Measurements from ENCODE around the gene DPEP2.
A peak's percentile ranks its signal among the peaks of the same experiment; 100 is the strongest.
"Not testable (repeated sequence)": the region's sequence is repeated elsewhere in the genome, so short reads cannot be mapped to it uniquely, and the experiment has no call there.

DPEP2 gene

GRCh38 chr16:68005786-68006286, 6.6 kb upstream of the DPEP2 start:
- DNase-seq (ENCODE audit: low spot score) = peak; percentile 83

GRCh38 chr16:68005211-68005610, 5.9 kb upstream of the DPEP2 start:
- no peak for DNase-seq (ENCODE audit: low spot score)

GRCh38 chr16:68003031-68003430, 3.7 kb upstream of the DPEP2 start:
- no peak for DNase-seq (ENCODE audit: low spot score)

GRCh38 chr16:68000450-68000849, 1.2 kb upstream of the DPEP2 start:
- peak; percentile 23 for DNase-seq (ENCODE audit: low spot score)

DNA sequence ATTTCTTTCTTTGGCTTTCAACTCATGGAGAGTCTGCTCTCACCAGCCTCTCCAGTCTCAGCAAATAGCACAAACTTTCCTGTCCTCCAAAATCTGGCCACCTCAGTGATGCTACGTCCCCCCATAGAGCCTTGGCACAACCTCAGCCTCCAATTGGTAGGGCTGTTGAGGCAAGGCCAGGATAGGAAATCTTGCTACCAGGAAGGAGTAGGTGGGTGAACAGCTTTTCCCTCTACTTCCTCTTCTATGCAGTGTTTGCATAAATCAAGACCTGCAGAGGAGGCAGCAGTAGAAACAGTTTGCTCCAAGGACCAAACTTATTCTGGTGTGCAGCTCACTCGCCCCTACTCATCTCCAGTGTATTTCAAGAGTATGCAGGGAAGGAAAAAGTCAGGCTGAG, 701 bp upstream of the DPEP2 start:
- no peak for DNase-seq (ENCODE audit: low spot score)

GRCh38 chr16:67998231-67998778, 979 bp downstream of the DPEP2 start:
- DNase-seq (ENCODE audit: low spot score) = not testable (repeated sequence)

DNA sequence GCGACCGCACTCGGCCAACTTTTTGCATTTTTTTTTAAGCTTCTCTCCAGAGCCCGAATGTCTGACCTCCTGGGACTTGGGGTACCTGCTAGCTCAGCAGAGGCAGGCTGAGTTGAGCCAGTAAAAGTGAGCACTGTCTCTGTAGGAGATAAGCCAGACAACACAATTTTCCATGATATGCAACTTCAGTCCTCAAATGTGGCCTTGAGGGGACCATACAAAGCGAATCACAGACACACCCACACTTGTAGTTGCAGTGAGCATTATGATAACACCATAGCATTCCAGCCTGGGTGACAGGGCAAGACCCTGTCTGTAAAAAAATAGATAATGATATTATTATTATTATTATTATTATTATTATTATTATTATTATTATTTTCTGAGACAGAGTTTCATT, 2.6 kb downstream of the DPEP2 start:
- DNase-seq (ENCODE audit: low spot score) = no peak

GRCh38 chr16:67995423-67995822, 3.9 kb downstream of the DPEP2 start:
- no peak for DNase-seq (ENCODE audit: low spot score)

- DNase-seq (ENCODE audit: low spot score) = not testable (repeated sequence)
Measured at GRCh38 chr16:67994040-67994408, 5.3 kb downstream of the DPEP2 start.

GRCh38 chr16:67993207-67994039, 5.9 kb downstream of the DPEP2 start:
- peak; percentile 81 for DNase-seq (ENCODE audit: low spot score)

- no peak for DNase-seq (ENCODE audit: low spot score)
Measured at GRCh38 chr16:67992661-67993206, 6.5 kb downstream of the DPEP2 start.

GRCh38 chr16:67990018-67990386, 9.3 kb downstream of the DPEP2 start:
- no peak for DNase-seq (ENCODE audit: low spot score)

DNA sequence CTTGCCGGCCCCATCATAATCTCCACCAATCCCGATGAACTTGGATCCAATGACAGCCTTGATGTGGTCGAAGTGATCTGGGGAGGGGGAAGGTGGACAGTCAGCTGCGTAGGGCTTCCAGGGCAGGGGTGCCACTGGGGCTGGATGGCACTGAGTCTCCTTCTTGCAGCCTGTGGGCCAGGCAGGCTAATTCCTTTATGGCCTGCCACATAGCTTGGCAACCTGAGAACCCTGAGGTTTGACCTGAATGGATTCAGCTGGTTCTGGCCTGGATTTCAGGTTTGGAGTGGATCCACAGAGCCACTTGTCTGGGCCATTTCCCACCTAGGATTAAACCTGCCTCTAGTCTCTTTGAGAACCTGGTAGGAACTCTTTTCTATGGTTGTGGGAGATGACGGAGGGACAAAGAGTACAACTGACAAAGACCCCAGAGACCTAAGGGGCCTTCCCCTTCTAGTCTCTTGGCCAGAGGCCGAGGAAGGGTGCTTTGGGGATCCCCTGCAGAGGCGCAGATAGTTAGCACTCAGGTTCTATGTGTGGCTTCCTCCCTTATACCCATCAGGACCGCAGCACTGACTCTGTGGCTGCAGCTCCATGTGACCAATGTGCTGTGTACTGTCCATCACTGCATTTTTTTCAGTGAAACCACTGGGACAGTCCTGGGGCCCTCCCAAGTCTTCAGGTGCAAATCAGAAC, 9.8 kb downstream of the DPEP2 start:
- no peak for DNase-seq (ENCODE audit: low spot score)

GRCh38 chr16:67988675-67989074, 10.6 kb downstream of the DPEP2 start:
- DNase-seq (ENCODE audit: low spot score) = no peak

DNA sequence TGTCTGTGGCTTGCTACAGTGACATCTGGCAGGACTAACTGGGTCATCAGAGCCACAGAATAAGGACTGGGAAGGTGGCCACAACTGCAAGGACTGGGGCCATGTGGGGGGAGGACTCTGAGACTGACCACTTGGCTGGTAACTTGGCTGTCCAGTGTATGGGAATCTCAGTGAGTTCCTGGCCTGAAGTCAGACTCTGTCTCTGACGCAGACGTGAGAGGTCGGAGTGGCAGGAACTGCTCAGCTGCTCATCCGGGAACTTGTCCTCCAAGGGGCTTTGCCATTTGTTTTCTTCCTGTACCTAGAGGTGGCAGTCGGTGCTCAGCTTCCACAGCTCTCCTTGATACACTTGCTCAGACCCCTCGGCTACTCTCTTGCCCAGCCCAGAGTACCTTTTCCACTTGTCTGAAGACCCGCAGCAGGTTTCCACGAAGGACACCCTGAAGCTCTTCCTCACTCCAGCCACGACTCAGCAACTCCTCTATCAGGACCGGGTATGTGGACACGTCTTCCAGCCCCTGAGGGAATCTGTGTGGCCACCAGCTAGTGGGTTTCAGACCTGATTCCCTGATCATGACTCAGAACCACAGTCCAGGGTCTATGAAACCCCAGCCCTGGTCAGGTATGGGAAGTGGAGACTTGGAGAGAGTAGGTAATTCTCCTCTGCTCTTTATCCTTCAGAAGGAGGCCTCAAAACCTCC, 11.7 kb downstream of the DPEP2 start:
- no peak for DNase-seq (ENCODE audit: low spot score)

DNA sequence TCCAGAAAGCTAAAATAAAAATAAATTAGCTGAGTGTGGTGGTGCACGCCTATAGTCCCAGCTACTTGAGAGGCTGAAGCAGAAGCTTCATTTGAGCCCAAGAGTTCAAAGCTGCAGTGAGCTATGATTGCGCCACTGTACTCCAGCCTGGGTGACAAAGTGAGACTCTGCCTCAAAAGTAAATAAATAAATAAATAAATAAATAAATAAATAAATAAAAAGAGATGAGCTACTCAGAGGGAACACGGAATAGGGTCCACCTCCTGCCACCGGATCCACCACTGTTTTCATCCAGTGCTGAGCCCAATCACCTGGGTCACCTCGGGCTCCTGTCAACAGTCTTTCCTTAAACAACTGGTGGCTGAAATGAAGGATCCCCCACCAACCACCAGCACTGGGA, 12.3 kb downstream of the DPEP2 start:
- DNase-seq (ENCODE audit: low spot score) = no peak

DNA sequence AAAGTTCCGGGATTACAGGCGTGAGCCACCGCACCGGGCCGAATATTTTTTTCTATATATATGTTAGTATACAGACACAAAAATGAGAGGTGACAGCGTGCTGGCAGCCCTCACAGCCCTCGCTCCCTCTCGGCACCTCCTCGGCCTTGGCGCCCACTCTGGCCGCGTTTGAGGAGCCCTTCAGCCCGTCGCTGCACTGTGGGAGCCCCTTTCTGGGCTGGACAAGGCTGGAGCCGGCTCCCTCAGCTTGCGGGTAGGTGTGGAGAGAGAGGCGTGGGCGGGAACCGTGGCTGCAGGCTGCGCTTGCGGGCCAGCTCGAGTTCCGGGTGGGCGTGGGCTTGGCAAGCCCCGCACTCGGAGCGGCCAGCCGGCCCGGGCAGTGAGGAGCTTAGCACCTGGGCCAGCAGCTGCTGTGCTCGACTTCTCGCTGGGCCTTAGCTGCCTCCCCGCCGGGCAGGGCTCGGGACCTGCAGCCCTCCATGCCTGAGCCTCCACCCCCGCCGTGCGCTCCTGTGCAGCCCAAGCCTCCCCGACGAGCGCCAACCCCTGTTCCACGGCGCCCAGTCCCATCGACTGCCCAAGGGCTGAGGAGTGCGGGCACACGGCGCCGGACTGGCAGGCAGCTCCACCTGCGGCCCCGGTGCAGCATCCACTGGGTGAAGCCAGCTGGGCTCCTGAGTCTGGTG, 17.1 kb downstream of the DPEP2 start:
- DNase-seq (ENCODE audit: low spot score) = no peak

DNA sequence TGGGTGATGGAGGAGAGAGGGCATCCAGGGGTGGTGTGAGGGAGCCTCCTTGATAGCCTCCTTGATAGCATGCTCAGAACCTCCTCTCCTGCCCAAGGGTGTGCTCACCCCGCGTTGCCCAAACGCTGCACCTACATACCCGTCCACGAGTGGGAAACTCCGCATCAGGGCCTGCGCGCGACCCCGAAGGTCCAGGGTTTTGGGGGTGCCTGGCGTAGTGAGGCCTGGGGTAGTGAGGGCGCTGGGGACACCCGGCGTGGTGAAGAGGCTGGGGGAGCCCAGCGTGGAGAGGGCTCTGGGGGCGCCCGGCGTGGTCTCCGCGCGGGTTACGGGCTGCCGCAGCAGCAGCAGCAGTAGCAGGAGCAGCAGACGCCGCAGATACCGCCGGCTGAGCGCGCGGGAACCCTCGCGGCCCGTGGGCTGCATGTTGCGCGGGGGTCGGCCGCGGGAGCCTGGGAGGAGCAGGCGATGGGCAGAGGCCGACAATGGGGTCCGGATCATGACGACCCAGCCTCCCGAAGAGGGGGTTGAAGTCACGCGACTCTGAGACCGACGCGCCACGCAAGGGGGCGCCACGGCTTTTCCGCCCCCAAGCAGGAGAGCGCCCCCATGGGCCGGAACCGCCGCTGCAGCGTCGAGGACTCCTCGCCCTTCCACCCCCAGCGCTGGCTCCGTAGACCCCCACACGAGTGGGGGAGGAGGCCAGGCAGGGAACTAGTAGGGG, 19.2 kb downstream of the DPEP2 start, which contains the start of gene DPEP3:
Gene DPEP3, minus strand, starts transcription at position 545 of the 724 bp plus-strand sequence. Its CDS starts 119 bp downstream, at position 426.
- DNase-seq (ENCODE audit: low spot score) = no peak

GRCh38 chr16:67977469-67978227, 21.6 kb downstream of the DPEP2 start:
- no peak for DNase-seq (ENCODE audit: low spot score)

- DNase-seq (ENCODE audit: low spot score) = no peak
Measured at GRCh38 chr16:67977005-67977404, 22.3 kb downstream of the DPEP2 start.
